Measurements from ENCODE around the gene ACTG1. TPM values are rescaled to one million over a fixed set of nuclear protein-coding genes. Genes with fewer than 3 reads are reported as not detected.

The ACTG1 gene
- total RNA-seq, 4 donors from 2014 or later: 2,372 to 2,875 (median 2,670) TPM

- TF ChIP-seq POLR2A (IDR thresholded peaks at IDR 0.05): no peak
- TF ChIP-seq CTCF (IDR thresholded peaks at IDR 0.05): no peak
- TF ChIP-seq EP300 (IDR thresholded peaks at IDR 0.05): no peak
- no peak overlapping the region for H3K4me3 ChIP-seq
- no peak overlapping the region for H3K27ac ChIP-seq
- no peaks in the 10 kb centered on the region for H3K36me3 ChIP-seq
- WGBS, 2 donors: 76 to 85% methylated on average over 17 to 20 of the region's 20 CpGs
- H3K9me3 ChIP-seq: no peaks in the 10 kb centered on the region
- no peaks in the 10 kb centered on the region for H3K27me3 ChIP-seq
- H3K4me1 ChIP-seq: peaks cover 0 to 31% (median 7%) of the 10 kb centered on the region in 4 donors
- DNase-seq (ENCODE audit: low spot score in 2 of 2): no peak
These were observed 34.5 kb downstream of the ACTG1 start for GRCh38 chr17:81478119-81478518.

GRCh38 chr17:81477173-81477572 is 35.4 kb downstream of the ACTG1 start:
- WGBS, 2 donors: 75 to 76% methylated on average over 6 to 7 of the region's 7 CpGs
- H3K27me3 ChIP-seq: no peaks in the 10 kb centered on the region
- no peak for TF ChIP-seq EP300 (IDR thresholded peaks at IDR 0.05)
- TF ChIP-seq CTCF (IDR thresholded peaks at IDR 0.05): no peak
- TF ChIP-seq POLR2A (IDR thresholded peaks at IDR 0.05): no peak

GRCh38 chr17:81476635-81477034 is 36.0 kb downstream of the ACTG1 start:
- no peak for TF ChIP-seq CTCF (IDR thresholded peaks at IDR 0.05)
- no peak for TF ChIP-seq POLR2A (IDR thresholded peaks at IDR 0.05)
- no peak for TF ChIP-seq EP300 (IDR thresholded peaks at IDR 0.05)

More at GRCh38 chr17:81477173-81477572, 35.4 kb downstream of the ACTG1 start:
- Histone ChIP-seq H3K36me3 (no peaks in the 10 kb centered on the region), H3K4me1 (peaks cover 0 to 25% (median 9%) of the 10 kb centered on the region in 4 donors), H3K4me3 (no peak overlapping the region), H3K27ac (no peak overlapping the region), H3K9me3 (no peaks in the 10 kb centered on the region)
- no peak for DNase-seq (ENCODE audit: low spot score in 2 of 2)

GRCh38 chr17:81476097-81476496 is 36.5 kb downstream of the ACTG1 start:
- WGBS, 2 donors: 90 to 92% methylated on average over 7 of the region's 7 CpGs
- H3K9me3 ChIP-seq: no peaks in the 10 kb centered on the region

More at GRCh38 chr17:81476635-81477034, 36.0 kb downstream of the ACTG1 start:
- H3K27me3 ChIP-seq: no peaks in the 10 kb centered on the region
- H3K4me3 ChIP-seq: no peak overlapping the region
- peaks cover 0 to 21% (median 4%) of the 10 kb centered on the region in 4 donors for H3K4me1 ChIP-seq
- 86 to 98% methylated on average over 5 to 6 of the region's 6 CpGs for WGBS, 2 donors
- no peak overlapping the region for H3K27ac ChIP-seq
- H3K9me3 ChIP-seq: no peaks in the 10 kb centered on the region
- no peak for DNase-seq (ENCODE audit: low spot score in 2 of 2)
- H3K36me3 ChIP-seq: no peaks in the 10 kb centered on the region

GRCh38 chr17:81474958-81475357 is 37.6 kb downstream of the ACTG1 start:
- no peaks in the 10 kb centered on the region for H3K36me3 ChIP-seq
- no peaks in the 10 kb centered on the region for H3K9me3 ChIP-seq
- H3K4me3 ChIP-seq: no peak overlapping the region
- H3K4me1 ChIP-seq: peaks cover 0 to 15% (median 2%) of the 10 kb centered on the region in 4 donors
- no peak for DNase-seq (ENCODE audit: low spot score in 2 of 2)
- 57 to 73% methylated on average over 14 to 16 of the region's 16 CpGs for WGBS, 2 donors
- no peak overlapping the region for H3K27ac ChIP-seq
- no peak for TF ChIP-seq POLR2A (IDR thresholded peaks at IDR 0.05)
- TF ChIP-seq EP300 (IDR thresholded peaks at IDR 0.05): no peak
- no peak for TF ChIP-seq CTCF (IDR thresholded peaks at IDR 0.05)
- no peaks in the 10 kb centered on the region for H3K27me3 ChIP-seq

More at GRCh38 chr17:81476097-81476496, 36.5 kb downstream of the ACTG1 start:
- no peaks in the 10 kb centered on the region for H3K27me3 ChIP-seq
- no peak overlapping the region for H3K4me3 ChIP-seq
- no peaks in the 10 kb centered on the region for H3K36me3 ChIP-seq
- H3K4me1 ChIP-seq: peaks cover 0 to 23% (median 2%) of the 10 kb centered on the region in 4 donors
- H3K27ac ChIP-seq: no peak overlapping the region
- no peak for DNase-seq (ENCODE audit: low spot score in 2 of 2)
- TF ChIP-seq CTCF (IDR thresholded peaks at IDR 0.05) (no peak), EP300 (IDR thresholded peaks at IDR 0.05) (no peak), POLR2A (IDR thresholded peaks at IDR 0.05) (no peak)
